HG03378 (cell line): ENCODE measurements around the gene MYLK.

ENCODE experiments used
- ATAC-seq: cut with Tn5 transposase; IDR thresholded peaks from one replicate; pipeline ENCODE4 v1.9.1; 2021; ENCODE audit warnings: mild to moderate bottlenecking, moderate library complexity; ENCODE audit not compliant: unreplicated experiment

The MYLK gene

GRCh38 chr3:123832692-123833397 is 51.3 kb downstream of the MYLK start:
- ATAC-seq, result no peak

GRCh38 chr3:123831420-123831819 is 52.7 kb downstream of the MYLK start:
- ATAC-seq, result no peak

- no peak for ATAC-seq
Observed at GRCh38 chr3:123821920-123822319, 62.2 kb downstream of the MYLK start.

- no peak for ATAC-seq
Observed at GRCh38 chr3:123819949-123820348, 64.2 kb downstream of the MYLK start.

DNA sequence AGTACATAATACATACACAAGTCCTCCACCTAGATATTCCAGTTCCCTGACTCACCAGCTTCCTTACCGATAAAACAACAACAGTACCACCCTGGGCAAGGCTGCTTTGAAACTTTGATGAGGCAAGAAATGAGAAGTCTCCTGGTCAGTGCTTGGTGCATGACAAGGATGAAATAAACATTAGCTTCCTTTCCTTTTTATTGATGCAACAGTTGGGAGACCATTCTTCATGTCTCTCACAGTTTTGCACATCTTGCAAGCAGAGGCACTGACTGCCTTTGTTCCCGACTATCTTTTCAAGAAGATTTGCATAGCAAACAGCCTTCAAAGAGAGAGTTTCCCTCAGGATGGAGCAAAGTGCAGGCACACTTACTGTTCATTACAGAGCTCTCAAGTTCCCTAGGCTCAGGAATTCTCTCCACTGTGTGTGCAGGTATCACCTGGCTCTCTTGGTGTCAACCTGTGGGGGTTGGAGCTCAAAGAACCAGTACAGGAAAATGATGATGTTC is 65.2 kb downstream of the MYLK start:
- ATAC-seq, result no peak

DNA sequence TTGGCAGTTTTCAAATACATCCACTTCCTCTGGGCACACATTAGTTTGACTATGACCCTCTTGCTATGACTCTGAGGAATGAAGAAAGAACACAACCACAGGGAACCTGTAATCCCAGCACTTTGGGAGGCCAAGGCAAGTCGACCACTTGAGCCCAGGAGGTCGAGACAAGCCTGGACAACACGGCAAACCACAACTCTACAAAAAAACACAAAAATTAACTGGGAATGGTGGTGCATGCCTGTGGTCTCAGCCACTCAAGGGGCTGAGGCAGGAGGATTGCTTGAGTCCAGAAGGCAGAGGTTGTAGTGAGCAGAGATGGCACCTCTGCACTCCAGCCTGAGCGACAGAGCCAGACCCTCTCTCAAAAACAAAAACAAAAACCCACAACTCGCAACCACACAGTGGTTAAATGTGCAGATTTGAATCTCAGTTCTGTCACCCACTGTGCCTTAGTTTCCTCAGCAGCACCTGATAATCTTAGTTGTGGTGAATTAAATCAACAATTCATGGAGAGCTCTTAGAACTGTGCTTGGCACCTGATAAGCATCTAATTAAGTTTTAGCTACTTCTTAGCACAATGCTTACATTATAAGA is 65.7 kb downstream of the MYLK start:
- no peak for ATAC-seq

DNA sequence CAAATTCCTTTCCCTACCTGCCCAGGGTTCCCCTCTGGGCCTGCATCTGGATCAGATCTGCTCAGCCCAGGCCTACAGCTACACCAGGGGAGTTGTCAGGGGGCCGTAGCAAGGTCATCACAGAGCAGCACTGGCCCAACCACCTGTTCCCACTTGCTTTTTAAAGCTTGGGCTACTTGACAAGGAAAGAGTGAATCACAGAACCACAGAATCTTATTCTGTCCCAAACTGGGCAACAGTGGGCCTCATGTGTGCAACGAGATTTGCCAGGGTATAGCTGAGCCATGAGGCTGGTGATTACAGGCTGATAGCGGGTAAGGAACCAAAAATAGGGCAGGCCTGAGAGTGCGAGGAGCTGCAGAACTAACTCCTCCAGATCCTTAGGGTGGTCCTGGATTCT is 66.7 kb downstream of the MYLK start:
- ATAC-seq, result no peak

DNA sequence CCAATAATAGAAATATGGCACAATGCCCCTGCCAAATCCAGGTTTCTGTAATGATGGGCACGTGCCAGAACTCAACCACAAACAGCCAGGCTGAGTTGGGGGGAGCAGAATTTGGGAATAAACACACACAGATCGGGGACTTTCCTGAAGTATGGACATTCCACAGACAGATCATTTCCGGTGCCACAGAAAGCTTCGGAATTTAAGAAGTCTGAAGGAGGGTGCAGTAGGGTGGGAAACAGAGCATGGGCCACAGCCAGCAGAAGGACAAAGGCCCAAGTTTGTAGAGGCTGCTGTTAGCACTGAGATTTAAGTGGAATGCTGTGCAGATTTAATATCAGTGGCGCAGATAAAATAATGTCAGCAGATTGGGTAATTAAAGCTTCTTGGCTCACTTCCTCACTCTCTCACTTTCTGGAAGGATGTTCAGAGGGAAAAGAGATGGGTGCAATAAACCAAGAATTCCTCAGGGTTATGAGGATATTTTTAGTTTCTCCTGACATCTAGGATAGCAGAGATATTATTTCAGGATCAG is 67.4 kb downstream of the MYLK start:
- no peak for ATAC-seq

DNA sequence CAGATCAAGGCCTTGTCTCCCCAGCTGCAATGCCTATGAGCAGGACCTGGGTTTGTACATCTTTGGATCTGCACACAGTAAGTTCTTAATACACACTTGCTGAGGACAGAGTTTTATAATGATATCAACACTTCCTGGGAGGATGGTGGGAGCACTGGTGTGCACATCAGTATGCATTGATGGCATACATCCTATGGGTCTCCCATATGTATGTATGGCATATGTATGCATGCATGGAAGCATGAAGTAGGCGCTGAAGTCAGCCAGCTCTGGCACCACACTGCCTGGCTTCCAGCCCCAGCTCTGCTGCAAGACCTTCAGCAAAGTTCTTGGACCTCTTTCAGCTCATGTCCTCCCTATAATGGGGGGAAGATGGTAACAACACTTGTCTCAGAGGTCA is 68.2 kb downstream of the MYLK start:
- no peak for ATAC-seq

DNA sequence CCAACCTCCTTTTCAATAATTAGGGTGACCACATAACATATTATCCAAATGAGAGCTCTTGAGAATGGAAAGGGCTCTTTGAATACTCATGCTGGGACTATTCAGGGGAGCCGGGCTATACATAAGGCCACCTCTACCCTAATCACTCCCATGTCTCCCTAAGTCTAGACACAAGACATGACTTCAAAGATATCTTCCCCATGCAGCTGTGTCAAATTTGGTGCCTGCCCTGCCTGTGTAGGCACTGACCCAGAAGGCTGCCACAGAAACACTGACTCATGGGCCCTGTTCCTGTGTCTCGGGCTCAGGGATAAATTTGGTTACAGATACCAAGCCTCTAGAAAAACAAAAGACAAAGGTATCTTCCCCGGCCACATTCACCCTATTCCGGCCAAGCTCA is 70.3 kb downstream of the MYLK start:
- ATAC-seq, result no peak

GRCh38 chr3:123809597-123809996 is 74.5 kb downstream of the MYLK start:
- ATAC-seq, result no peak

GRCh38 chr3:123808812-123809211 is 75.3 kb downstream of the MYLK start:
- no peak for ATAC-seq

GRCh38 chr3:123807820-123808219 is 76.3 kb downstream of the MYLK start:
- no peak for ATAC-seq

DNA sequence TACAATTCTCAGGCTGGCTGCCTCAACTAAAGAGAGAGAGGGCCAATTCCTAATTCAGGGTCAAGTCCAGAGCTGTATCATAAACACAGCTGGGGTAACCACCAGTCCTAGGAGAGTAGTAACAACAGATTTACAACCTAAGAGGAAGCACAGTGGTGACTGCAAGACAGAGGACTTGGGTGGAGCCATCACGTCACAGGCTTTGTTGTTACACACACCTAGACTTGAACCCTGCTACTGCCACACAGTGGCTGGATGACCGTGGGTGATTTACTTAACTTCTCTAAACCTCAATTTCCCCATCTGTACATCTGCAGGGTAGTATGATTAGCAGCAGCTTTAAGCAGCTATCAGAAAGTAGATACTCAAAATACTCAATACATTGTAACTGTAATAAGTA is 78.6 kb downstream of the MYLK start:
- ATAC-seq, result no peak

GRCh38 chr3:123805101-123805500 is 79.0 kb downstream of the MYLK start:
- ATAC-seq, result no peak

- ATAC-seq, result no peak
Observed at GRCh38 chr3:123804676-123805075, 79.5 kb downstream of the MYLK start.

DNA sequence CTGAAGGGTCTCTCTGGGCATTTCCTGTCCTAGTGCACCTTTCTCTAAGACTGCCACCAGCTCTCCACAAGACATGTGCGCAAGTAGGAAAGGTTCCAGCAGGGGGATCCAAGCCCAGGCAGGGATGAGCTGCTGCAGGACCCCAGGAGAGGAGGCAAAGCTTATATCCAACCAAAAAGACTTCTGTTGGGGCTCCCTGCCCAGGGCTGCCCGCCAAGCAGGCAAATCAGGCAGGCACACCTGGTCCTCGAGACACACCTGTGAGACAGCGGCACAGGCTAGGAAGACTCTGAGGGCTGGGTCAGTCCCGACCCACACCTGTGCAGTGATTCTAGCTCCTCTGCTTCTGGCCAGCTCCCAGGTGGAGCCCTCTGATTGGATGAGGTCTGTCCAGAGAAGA is 80.6 kb downstream of the MYLK start:
- no peak for ATAC-seq

GRCh38 chr3:123802007-123802625 is 82.0 kb downstream of the MYLK start:
- ATAC-seq, result no peak

GRCh38 chr3:123801474-123801873 is 82.7 kb downstream of the MYLK start:
- no peak for ATAC-seq

- no peak for ATAC-seq
Observed at GRCh38 chr3:123800362-123800682, 83.8 kb downstream of the MYLK start.

- no peak for ATAC-seq
Observed at GRCh38 chr3:123799544-123800361, 84.4 kb downstream of the MYLK start.
